ENCODE data around the gene ACVR1B.

The ACVR1B gene

DNA sequence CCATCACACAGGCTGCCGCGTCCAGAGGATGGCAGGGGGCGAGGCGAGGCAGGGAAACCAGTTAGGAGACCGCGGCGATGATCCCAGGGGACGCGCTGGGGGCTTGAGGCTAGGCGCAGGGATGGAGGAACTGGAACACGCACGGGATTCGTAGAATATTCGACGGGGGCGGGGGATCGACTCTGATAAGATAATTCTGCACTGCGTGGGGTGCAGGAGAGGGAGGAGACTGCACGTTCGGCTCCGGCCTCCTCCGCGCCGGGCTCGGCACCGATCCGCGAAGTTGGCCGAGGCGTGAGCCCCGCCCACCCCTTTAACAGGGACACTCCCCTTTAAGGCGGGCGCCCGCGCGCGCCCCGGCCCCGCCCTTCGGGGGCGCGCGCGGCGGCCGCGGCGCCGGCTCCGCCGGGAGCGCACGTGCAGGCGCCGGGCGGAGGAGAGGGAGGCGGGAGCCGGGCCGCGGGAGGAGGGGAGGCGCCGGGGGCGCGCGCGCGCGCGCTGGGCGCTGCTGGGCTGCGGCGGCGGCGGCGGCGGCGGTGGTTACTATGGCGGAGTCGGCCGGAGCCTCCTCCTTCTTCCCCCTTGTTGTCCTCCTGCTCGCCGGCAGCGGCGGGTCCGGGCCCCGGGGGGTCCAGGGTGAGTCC lies at the start of gene ACVR1B:
ACVR1B (plus strand) TSS at position 501 of the 644 bp plus-strand sequence; CDS start at position 546, 45 bp downstream.
- in situ Hi-C loops (cut with MboI; ENCODE audit: low sequenced_read_pairs): no loop called here

DNA sequence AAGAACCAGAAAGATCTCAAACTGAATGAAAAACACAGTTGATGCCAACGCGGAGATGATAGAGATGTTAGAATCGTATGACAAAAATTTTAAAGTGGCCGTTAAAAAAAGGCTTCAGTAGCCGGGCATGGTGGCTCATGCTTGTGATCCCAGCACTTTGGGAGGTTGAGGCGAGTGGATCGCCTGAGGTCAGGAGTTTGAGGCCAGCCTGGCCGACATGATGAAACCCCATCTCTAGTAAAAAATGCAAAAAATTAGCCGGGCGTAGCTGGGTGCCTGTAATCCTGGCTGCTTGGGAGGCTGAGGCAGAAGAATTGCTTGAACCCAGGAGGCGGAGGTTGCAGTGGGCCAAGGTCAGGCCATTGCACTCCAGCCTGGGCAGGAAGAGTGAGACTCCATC lies 49.6 kb upstream of the ACVR1B start:
- in situ Hi-C loops (cut with MboI; ENCODE audit: low sequenced_read_pairs): no loop called here

DNA sequence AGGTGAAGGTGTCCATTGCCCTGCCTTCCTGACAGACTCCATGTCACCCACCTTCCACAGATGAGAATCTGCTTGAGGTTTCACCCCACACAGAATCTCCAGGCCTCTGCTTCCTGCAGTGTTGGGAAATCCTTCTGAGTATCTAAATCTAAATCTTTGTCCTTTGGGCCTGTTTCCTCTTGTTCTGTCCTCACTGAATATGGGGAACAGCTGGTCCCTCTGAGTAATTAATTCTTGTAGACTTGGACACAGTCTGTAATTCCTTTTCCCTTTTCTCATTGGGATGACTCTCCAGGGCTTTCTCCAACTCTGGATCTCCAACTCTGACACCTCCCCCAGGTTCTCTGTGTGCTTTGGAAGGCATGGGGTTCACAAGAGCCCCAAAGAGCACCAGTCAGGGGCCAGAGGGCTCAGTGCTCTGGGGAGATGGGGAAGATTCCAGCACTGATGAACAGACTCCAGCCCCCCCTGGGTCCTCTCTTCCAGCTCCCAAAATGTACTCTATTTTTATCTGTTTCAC lies 46.5 kb upstream of the ACVR1B start:
- in situ Hi-C loops (cut with MboI; ENCODE audit: low sequenced_read_pairs): no loop called here

- in situ Hi-C loops (cut with MboI; ENCODE audit: low sequenced_read_pairs): no loop called here
These were observed 45.7 kb upstream of the ACVR1B start for GRCh38 chr12:51905471-51906429.

DNA sequence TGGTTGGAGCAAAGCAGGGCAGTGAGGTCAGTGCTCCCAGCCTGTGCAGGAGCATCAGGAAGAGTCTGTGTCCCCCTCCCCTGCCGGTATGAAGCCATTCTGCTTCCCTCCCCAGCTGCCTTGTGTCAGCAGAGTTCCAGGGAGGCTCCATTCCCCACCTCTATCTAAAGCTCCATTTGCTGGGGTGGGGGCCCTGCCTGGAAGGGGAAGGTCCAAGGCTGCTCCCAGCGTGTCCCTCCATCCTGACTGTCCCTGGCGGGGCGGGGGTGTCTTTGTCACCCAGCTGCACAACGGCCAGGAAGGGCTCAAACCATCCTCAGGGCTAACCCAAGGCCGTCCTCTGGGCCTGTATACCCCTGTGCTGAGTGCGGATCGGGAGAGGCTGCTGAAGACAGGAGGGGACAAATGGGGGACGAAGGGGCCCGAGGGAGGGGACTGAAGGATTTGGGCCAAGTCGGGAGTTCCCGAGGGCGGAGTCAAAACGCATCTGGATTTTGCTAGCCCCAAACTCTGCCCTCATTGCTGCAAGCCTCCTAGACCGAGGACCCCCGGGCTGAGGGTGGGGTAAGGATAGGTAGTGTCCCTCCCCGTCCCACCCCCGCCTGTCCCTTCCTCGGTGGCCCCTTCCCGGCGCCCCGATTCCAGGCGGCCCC lies 44.9 kb upstream of the ACVR1B start:
- in situ Hi-C loops (cut with MboI; ENCODE audit: low sequenced_read_pairs): no loop called here

- in situ Hi-C loops (cut with MboI; ENCODE audit: low sequenced_read_pairs): no loop called here
These were observed 44.2 kb upstream of the ACVR1B start, which contains the start of gene ACVRL1 for GRCh38 chr12:51907083-51907855. ACVRL1 (plus strand) TSS chr12:51907504; CDS start chr12:51912475, 4,971 bp downstream.

GRCh38 chr12:51907856-51908425 lies 43.6 kb upstream of the ACVR1B start:
- in situ Hi-C loops (cut with MboI; ENCODE audit: low sequenced_read_pairs): no loop called here

DNA sequence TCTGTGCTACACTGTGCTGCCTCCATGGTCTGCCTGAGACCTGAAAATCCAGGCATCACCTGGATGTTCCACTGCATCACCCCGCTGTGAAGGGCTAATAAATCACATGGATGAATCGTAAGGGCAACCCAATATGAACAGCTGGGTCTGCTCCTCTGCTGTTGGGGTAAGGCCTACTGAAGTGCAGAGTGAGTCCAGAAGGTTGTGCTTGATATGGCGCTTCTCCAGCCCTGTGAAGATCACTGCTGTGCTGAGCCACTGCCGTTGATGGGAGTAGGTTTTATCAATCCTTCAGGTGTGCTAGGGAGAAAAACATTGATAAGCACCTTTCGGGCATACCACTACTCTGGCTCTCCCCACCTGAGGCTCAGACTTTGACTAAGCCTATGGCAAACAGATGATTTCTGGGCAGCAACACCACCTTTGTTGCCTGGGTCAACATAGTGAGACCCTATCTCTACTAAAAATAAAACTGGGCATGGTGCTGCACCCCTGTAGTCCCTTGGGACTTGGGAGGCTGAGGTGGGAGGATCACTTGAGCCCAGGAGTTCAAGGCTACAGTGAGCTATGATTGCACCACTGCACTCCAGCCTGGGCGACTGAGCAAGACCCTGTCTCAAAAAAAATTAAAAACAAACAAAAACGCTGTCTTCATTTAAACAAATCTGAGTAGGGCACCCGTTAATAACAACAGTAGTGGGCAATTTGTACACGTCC lies 42.5 kb upstream of the ACVR1B start:
- in situ Hi-C loops (cut with MboI; ENCODE audit: low sequenced_read_pairs): no loop called here

DNA sequence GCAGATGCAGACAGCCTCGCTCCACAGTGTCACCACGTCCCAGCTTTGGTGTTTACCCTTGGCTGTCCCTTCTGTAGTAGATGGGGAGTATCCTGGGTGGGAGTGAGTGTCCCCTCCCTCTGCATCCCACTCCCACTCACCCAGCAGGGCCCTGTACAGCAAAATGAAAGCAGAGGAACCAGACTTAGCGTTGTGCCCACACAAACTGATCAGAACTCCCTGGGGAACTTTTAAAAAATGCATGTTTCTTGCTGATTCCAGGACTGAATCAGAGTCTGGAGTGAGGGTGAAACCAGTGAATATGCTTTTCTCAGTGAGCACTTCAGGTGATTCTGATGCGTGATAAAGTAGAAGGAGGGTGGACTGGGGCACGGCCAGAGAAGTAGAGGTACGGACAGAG lies 41.3 kb upstream of the ACVR1B start:
- in situ Hi-C loops (cut with MboI; ENCODE audit: low sequenced_read_pairs): no loop called here

DNA sequence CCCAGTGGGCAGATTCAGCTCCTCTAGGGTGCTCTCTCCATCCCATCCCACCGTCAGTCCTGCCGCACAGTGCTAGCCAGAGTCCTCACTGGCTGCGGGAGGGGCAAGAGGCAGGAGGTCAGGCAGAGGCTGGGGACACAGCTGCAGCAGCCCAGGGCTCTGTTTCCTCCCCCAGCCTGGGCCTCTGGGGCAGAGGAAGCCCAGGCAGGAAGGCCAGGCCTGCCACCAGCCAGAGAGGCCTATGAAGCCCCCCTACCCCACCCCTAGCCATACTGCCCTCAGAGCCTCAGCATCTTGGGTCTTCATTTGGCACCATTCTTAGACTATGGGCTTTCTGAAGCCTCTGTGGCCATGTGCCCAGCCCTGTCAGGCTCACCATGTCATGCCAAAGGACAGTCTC lies 40.8 kb upstream of the ACVR1B start:
- in situ Hi-C loops (cut with MboI; ENCODE audit: low sequenced_read_pairs): no loop called here

DNA sequence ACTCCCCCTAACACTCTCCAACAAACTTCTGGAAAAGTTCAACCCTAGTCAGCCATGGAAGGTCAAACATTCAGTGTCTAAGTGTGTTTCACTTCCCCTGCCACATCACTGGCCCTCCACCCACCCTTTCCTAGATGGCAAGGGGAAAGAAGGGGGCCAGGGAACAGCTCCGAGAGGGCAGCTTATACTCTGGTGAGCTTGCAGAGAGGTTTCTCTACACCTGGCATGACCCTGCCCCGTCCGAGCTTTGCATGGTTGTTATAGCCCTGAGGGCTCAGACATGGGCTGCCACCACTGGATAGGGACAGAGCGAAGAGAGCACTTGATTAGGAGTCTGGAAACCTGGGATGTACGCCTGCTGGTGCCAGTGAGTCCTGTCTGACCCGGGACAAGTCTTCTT lies 40.2 kb upstream of the ACVR1B start:
- in situ Hi-C loops (cut with MboI; ENCODE audit: low sequenced_read_pairs): no loop called here

GRCh38 chr12:51911788-51912711 lies 39.4 kb upstream of the ACVR1B start:
- in situ Hi-C loops (cut with MboI; ENCODE audit: low sequenced_read_pairs): no loop called here

GRCh38 chr12:51913071-51914033 lies 38.1 kb upstream of the ACVR1B start:
- in situ Hi-C loops (cut with MboI; ENCODE audit: low sequenced_read_pairs): no loop called here

- in situ Hi-C loops (cut with MboI; ENCODE audit: low sequenced_read_pairs): no loop called here
These were observed 37.2 kb upstream of the ACVR1B start for GRCh38 chr12:51914034-51914923.

DNA sequence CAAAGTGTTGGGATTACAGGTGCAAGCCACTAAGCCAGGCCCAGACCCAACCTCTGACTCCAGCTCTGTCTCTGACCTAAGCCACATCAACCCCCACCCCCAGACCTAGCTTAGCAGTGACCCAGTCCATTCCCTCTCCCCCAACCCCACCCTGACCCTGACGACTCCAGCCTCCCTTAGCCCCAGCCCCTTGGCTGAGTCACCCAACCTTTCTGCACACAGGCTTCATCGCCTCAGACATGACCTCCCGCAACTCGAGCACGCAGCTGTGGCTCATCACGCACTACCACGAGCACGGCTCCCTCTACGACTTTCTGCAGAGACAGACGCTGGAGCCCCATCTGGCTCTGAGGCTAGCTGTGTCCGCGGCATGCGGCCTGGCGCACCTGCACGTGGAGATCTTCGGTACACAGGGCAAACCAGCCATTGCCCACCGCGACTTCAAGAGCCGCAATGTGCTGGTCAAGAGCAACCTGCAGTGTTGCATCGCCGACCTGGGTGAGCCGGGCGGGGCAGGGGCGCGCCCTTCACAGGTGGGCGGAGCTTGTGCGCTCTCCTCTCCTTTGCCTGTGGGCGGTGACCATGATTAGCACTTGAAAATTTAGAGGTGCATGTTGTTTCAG lies 36.4 kb upstream of the ACVR1B start:
- in situ Hi-C loops (cut with MboI; ENCODE audit: low sequenced_read_pairs): no loop called here

DNA sequence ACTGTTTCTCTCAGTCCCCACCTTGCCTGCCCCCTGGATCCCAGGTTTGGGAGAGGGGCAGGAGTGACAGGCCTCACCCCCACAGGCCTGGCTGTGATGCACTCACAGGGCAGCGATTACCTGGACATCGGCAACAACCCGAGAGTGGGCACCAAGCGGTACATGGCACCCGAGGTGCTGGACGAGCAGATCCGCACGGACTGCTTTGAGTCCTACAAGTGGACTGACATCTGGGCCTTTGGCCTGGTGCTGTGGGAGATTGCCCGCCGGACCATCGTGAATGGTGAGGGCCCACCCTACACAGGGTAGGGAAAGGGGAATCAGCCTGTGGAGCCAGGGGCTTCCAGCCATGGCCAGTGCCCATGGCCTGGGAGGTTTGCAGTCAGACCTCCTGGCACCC lies 35.5 kb upstream of the ACVR1B start:
- in situ Hi-C loops (cut with MboI; ENCODE audit: low sequenced_read_pairs): no loop called here

Measured in hTERT RPE-1 (cell line).